Uterus (tissue), 4 donors: ENCODE results near the gene FBXO40. TPM values are rescaled to one million over a fixed set of nuclear protein-coding genes. Genes with fewer than 3 reads are reported as not detected.

Experiments
- DNase-seq, 2 donors: peaks; one replicate each; pipeline ENCODE4 v3.0.0-alpha.2; 2019 to 2020
- H3K27ac ChIP-seq, 2 donors: fragments of 200-600 bp; sonication (generic); 1 replicate in 1 of 2; 2 replicates in 1 of 2; pipeline ENCODE4 v1.5.1; 2016 to 2018
- H3K27me3 ChIP-seq, 2 donors: fragments of 200-600 bp; sonication (generic); one replicate each; pipeline ENCODE4 v1.5.1; 2018 to 2019; ENCODE audit warnings: control low read depth in 1 of 2
- H3K36me3 ChIP-seq, 2 donors: fragments of 200-600 bp; sonication (generic); one replicate each; pipeline ENCODE4 v1.5.1; 2019; ENCODE audit warnings: control low read depth in 1 of 2
- H3K4me1 ChIP-seq, 2 donors: fragments of 200-600 bp; sonication (generic); one replicate each; pipeline ENCODE4 v1.5.1; 2018 to 2019; ENCODE audit warnings: control low read depth in 1 of 2
- H3K4me3 ChIP-seq, 2 donors: fragments of 200-600 bp; sonication (generic); 1 replicate in 1 of 2; 2 replicates in 1 of 2; pipeline ENCODE4 v1.5.1; 2018 to 2019; ENCODE audit warnings: mild to moderate bottlenecking in 1 of 2
- H3K9me3 ChIP-seq, 2 donors: fragments of 200-600 bp; sonication (generic); one replicate each; pipeline ENCODE4 v1.5.1; 2019; ENCODE audit warnings: control low read depth in 1 of 2
- CTCF ChIP-seq, 4 experiments: fragments of 200-600 bp in 2 of 4; fragments of 450-650 bp in 2 of 4; sonication (generic) in 2 of 4; IDR thresholded peaks; one replicate each; pipeline ENCODE4 v1.5.1; 2016 to 2019; ENCODE audit warnings: antibody characterized with exemption in 4 of 4, mild to moderate bottlenecking in 2 of 4, moderate library complexity in 1 of 4
- POLR2A ChIP-seq, 2 donors: fragments of 450-650 bp; IDR thresholded peaks; one replicate each; pipeline ENCODE4 v1.6.1; 2016; ENCODE audit warnings: antibody characterized with exemption in 2 of 2, mild to moderate bottlenecking in 1 of 2, moderate library complexity in 1 of 2
- intact Hi-C: fragments of 100-400 bp; cut with DNase I; formaldehyde crosslinking; loops from one replicate; pipeline ENCODE4 v1.15.1; 2023; ENCODE audit warnings: low total_unique reads
- small RNA-seq: library from RNA; depleted of rRNA; stranded (forward); fragments of <200 nt; gene quantifications from one replicate; pipeline ENCODE3, GENCODE V24; 2016
- total RNA-seq, 4 donors: library from RNA; depleted of rRNA in 3 of 4; stranded (reverse); fragments of >200 nt in 3 of 4; gene quantifications; one replicate each; pipeline versions ENCODE4 v1.1.0 to v1.2.4, GENCODE V29; 2014 to 2023
- donor health status: DM: yes; HTN: yes; CAD: no.

The FBXO40 gene
- total RNA-seq, 4 donors from 2014 or later: 0.06 to 0.21 TPM; not detected in 2

GRCh38 chr3:121663171-121663847, 70.1 kb downstream of the FBXO40 start:
- intact Hi-C loops: no loop called here
- H3K27ac ChIP-seq: no peak overlapping the region
- DNase-seq: no peak
- no peak overlapping the region for H3K4me3 ChIP-seq
- no peaks in the 10 kb centered on the region for H3K9me3 ChIP-seq
- H3K27me3 ChIP-seq: no peaks in the 10 kb centered on the region
- TF ChIP-seq POLR2A (IDR thresholded peaks at IDR 0.05) (no peak), CTCF (IDR thresholded peaks at IDR 0.05) (no peak)
- H3K36me3 ChIP-seq: no peaks in the 10 kb centered on the region
- no peaks in the 10 kb centered on the region for H3K4me1 ChIP-seq

DNA sequence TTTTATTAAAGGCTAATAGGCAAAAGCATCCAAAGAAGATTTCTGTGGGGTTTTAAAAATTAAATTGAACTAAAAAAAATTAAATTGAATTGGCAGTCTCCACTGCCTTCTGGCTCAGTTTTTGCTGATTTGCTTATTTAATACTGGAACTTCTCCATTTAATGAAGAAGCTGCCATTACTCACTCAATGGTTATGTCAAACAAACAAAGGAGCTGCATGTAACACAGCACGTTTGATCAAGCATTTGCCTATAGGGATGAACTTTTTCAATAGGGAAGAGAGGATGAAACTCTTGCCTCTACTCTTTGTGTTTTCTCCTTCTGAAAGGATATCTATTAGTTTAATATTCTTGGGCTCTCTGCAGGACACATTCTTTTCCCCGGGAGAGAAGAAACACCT, 72.3 kb downstream of the FBXO40 start:
- Histone ChIP-seq H3K36me3 (no peaks in the 10 kb centered on the region), H3K4me1 (no peaks in the 10 kb centered on the region), H3K27me3 (no peaks in the 10 kb centered on the region), H3K4me3 (no peak overlapping the region), H3K27ac (no peak overlapping the region), H3K9me3 (no peaks in the 10 kb centered on the region)
- DNase-seq: no peak
- intact Hi-C loops: no loop called here
- no peak for TF ChIP-seq CTCF (IDR thresholded peaks at IDR 0.05)
- TF ChIP-seq POLR2A (IDR thresholded peaks at IDR 0.05): no peak

- no peak for TF ChIP-seq POLR2A (IDR thresholded peaks at IDR 0.05)
- TF ChIP-seq CTCF (IDR thresholded peaks at IDR 0.05): no peak
- H3K27ac ChIP-seq: no peak overlapping the region
- H3K36me3 ChIP-seq: no peaks in the 10 kb centered on the region
- H3K27me3 ChIP-seq: no peaks in the 10 kb centered on the region
- H3K4me3 ChIP-seq: no peak overlapping the region
- DNase-seq: no peak
- H3K9me3 ChIP-seq: no peaks in the 10 kb centered on the region
- intact Hi-C loops: no loop called here
- no peaks in the 10 kb centered on the region for H3K4me1 ChIP-seq
Measured at GRCh38 chr3:121667333-121667732, 74.2 kb downstream of the FBXO40 start.

DNA sequence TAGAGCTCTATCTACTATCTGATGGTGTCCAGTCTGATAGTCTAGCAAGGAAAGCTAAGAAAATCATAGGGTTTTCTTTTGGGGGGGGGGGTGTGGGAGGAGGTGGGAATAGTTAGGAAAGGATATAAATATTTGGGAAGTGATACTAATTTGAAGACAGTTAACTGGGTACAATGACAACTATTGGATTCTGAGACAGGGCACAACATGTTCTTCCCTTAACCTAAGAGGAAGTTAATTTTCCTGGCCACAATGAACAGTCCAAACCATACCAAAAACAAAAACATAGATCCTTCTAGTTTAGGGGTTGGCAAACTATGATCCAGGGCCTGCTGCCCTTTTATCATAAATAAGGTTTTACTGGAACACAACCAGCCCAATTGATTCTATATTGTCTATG, 77.5 kb downstream of the FBXO40 start:
- TF ChIP-seq CTCF (IDR thresholded peaks at IDR 0.05) (no peak), POLR2A (IDR thresholded peaks at IDR 0.05) (no peak)
- Histone ChIP-seq H3K36me3 (no peaks in the 10 kb centered on the region), H3K4me3 (no peak overlapping the region), H3K27ac (no peak overlapping the region), H3K27me3 (no peaks in the 10 kb centered on the region), H3K9me3 (no peaks in the 10 kb centered on the region), H3K4me1 (no peaks in the 10 kb centered on the region)
- intact Hi-C loops: no loop called here
- no peak for DNase-seq

DNA sequence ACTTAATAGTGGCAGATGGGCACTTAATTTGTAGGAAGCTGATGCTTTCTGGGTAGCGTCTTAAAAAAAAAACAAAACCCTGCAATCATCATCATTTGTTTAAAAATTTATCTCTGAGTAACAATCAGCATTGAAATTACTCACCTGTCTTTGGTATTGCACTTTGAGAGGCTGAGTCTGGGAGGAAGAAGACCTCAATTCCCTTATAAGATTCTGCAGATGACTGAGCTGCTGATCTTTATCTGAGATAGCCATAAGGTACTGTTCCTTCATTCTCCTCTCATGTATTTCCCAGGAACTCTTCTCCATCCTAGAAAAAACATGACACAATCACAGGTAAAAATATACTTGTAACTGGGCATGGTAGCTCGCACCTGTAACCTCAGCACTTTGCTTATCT, 84.0 kb downstream of the FBXO40 start:
- intact Hi-C loops: no loop called here
- no peaks in the 10 kb centered on the region for H3K36me3 ChIP-seq
- TF ChIP-seq CTCF (IDR thresholded peaks at IDR 0.05) (no peak), POLR2A (IDR thresholded peaks at IDR 0.05) (no peak)

More for the DNA sequence above, 84.0 kb downstream of the FBXO40 start:
- H3K4me1 ChIP-seq: no peaks in the 10 kb centered on the region
- H3K4me3 ChIP-seq: no peak overlapping the region
- no peak overlapping the region for H3K27ac ChIP-seq
- DNase-seq: no peak
- H3K27me3 ChIP-seq: no peaks in the 10 kb centered on the region
- H3K9me3 ChIP-seq: no peaks in the 10 kb centered on the region

Small RNA genes within 50 kb of the gene (small RNA-seq; reads per million reads assigned to genes)
- not detected for gene RNU4-62P

Other genes starting within 250 kb of the FBXO40 start
- gene POLQ, start 47.4 kb upstream of the FBXO40 start, total RNA-seq: 1 to 10 TPM in 1 of 4 donors, under 1 TPM in 2, not detected in 1; 0.26 to 5.8 (median 0.58) TPM
- gene ARGFX, start 25.4 kb upstream of the FBXO40 start, total RNA-seq: not detected
- 10 to 100 TPM; 12.2 to 28.8 (median 16.9) TPM for gene HCLS1, start 67.5 kb downstream of the FBXO40 start, total RNA-seq
- gene GOLGB1, start 156.4 kb downstream of the FBXO40 start, total RNA-seq: 10 to 100 TPM; 32.6 to 78.3 (median 54.9) TPM
- gene IQCB1, start 241.7 kb downstream of the FBXO40 start, total RNA-seq: 10 to 100 TPM; 17.9 to 69.4 (median 37.7) TPM
- 10 to 100 TPM in 2 of 4 donors, 1 to 10 TPM in 1, under 1 TPM in 1; 0.88 to 21.8 (median 6.9) TPM for gene EAF2, start 241.8 kb downstream of the FBXO40 start, total RNA-seq